Epithelial cell of esophagus (primary cell): ENCODE data around the gene NDC80.
A peak's percentile ranks its signal among the peaks of the same experiment; 100 is the strongest.
"Not testable (repeated sequence)": the region's sequence is repeated elsewhere in the genome, so short reads cannot be mapped to it uniquely, and the experiment has no call there.

Experiments
- DNase-seq: peaks from one replicate; pipeline ENCODE4 v3.0.0; 2010; ENCODE audit warnings: low read depth
- H3K4me3 ChIP-seq: 2 replicates; pipeline ENCODE4 v1.5.1; 2011; ENCODE audit warnings: mild to moderate bottlenecking, low read length, control low read depth
- CTCF ChIP-seq: IDR thresholded peaks from 2 replicates; pipeline ENCODE4 v1.5.1; 2011; ENCODE audit warnings: low read depth, mild to moderate bottlenecking, low read length, control low read depth, inconsistent platforms; ENCODE audit not compliant: insufficient read depth; ENCODE audit errors: missing control alignments

NDC80 gene

GRCh38 chr18:2655178-2655953 lies 84.0 kb downstream of the NDC80 start, which contains the start of gene SMCHD1:
Gene SMCHD1 (plus strand): TSS chr18:2655726. CDS start chr18:2656076, 350 bp downstream.
- peak; percentile 85 for DNase-seq
- peak within 1 kb of the TSS; percentile 91 for H3K4me3 ChIP-seq
- TF ChIP-seq CTCF = no peak

- peak overlapping the region; percentile 91 for H3K4me3 ChIP-seq
- DNase-seq = no peak
- no peak for TF ChIP-seq CTCF
Observed at GRCh38 chr18:2655954-2656236, 84.5 kb downstream of the NDC80 start.

GRCh38 chr18:2656237-2656980 lies 85.1 kb downstream of the NDC80 start:
- TF ChIP-seq CTCF = no peak
- peak; percentile 43 for DNase-seq
- H3K4me3 ChIP-seq = peak overlapping the region; percentile 91

- peak overlapping the region; percentile 91 for H3K4me3 ChIP-seq
- no peak for DNase-seq
- no peak for TF ChIP-seq CTCF
Observed at GRCh38 chr18:2656981-2657512, 85.7 kb downstream of the NDC80 start.

GRCh38 chr18:2657788-2658458 lies 86.6 kb downstream of the NDC80 start:
- TF ChIP-seq CTCF = no peak
- peak overlapping the region; percentile 91 for H3K4me3 ChIP-seq
- DNase-seq = peak; percentile 44

GRCh38 chr18:2660849-2661248 lies 89.5 kb downstream of the NDC80 start:
- DNase-seq, H3K4me3 ChIP-seq: not testable (repeated sequence)

- DNase-seq, H3K4me3 ChIP-seq: not testable (repeated sequence)
Observed at GRCh38 chr18:2662288-2662687, 90.9 kb downstream of the NDC80 start.

- TF ChIP-seq CTCF = no peak
- H3K4me3 ChIP-seq = no peak overlapping the region
- DNase-seq = no peak
Observed at GRCh38 chr18:2662990-2663389, 91.6 kb downstream of the NDC80 start.
